ENCODE data around the gene ABCC10.
"Not testable (repeated sequence)": the region's sequence is repeated elsewhere in the genome, so short reads cannot be mapped to it uniquely, and the experiment has no call there.

ABCC10 gene

DNA sequence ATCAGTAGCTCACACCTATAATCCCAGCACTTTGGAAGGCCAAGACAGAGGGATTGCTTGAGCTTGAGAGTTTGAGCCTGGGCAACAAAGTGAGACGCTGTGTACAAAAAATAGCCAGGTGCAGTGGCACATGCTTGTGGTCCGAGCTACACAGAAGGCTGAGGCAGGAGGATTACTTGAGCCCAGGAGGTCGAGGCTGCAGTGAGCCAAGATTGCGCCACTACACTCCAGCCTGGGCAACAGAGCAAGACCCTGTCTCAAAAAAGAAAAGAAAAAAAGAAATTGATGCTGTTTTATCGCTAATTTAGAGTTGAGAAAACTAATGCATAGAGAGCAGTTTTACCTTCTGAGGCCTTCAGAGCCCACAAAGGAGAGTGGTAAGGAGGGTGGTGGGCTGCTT, 71.0 kb downstream of the ABCC10 start:
- DNase-seq (ENCODE audit: low spot score): not testable (repeated sequence)

DNA sequence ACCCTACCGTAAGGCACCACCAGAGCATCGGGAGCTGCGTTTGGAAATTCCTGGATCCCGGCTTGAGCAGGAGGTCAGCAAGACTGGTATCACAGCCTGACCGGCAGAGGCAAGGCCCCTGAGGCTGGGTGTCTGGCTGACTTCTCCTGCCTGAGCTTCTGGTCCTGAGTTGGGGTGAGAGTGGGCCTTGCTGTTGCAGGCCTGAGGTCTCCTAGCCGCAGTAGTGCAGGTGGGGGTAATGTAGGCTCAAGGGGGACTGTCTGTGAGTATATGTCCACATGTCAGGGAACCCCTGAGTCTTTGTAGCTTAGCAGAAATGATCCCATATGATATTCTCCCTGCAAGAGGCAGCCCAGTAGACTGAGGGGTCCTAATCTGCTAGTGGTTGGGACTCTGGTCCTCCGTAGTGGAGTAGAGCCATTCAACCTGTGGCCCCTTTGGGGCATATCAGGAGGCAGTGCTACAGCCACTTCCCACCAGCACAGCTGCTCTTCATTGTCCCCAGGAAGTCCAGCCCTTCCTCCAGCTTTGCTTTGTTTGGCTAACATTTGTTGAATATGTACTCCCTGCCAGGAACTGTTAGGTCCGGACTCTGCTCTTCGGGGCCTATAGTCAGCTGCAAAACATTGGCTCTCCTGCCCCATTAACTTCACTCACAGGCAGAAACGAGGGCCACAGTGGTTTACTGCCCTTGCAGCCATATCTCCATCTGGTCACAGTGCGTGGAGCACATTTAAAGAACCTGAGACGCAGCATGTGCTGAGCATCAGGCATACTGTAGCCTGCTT, 71.9 kb downstream of the ABCC10 start:
- no peak for DNase-seq (ENCODE audit: low spot score)

Data from COLO829 (cell line).